Stimulated activated CD8-positive, alpha-beta memory T cell treated with anti-CD3 and anti-CD28 coated beads, Interleukin-2, amount 100 ng/mL, for 48 hours (primary cell): ENCODE data around the gene QSOX2.
"Not testable (repeated sequence)": the region's sequence is repeated elsewhere in the genome, so short reads cannot be mapped to it uniquely, and the experiment has no call there.

ENCODE experiments used
- DNase-seq, 2 donors: peaks; one replicate each; pipeline ENCODE4 v3.0.0-alpha.2; 2020; ENCODE audit warnings: low read depth in 2 of 2

Gene QSOX2

DNA sequence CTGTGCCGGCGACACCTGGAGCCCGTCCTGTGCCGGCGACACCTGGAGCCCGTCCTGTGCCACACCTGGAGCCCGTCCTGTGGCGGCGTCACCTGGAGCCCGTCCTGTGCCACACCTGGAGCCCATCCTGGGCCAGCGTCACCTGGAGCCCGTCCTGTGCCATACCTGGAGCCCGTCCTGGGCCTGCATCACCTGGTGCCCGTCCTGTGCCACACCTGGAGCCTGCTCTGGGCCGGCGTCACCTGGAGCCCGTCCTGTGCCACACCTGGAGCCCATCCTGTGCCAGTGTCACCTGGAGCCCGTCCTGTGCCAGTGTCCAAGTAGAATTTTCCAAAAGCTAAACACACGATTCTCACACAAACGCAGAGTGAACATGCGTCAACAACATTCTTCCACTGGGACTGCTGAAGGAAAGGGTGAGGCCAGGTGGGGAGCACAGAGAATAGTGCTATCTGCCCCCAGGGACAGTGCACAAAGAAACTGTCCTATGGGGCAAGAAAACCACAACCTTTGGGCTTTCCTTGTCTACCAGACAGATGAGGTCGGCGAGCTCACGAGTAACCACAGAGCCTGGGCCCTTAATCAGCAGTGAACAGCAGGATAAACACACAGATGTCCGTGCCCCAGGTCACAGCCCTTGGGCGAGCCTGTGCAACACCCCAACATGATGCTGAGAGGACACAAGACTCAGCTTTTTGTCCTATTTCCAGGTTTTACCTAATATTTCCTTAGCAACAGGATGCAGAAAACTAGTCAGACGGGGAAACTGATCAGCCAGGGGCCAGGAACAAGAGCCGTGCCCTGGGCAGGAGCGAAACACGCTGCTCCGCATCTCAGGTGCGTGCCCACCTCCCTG is 7.9 kb downstream of the QSOX2 start:
- DNase-seq: no peak

DNA sequence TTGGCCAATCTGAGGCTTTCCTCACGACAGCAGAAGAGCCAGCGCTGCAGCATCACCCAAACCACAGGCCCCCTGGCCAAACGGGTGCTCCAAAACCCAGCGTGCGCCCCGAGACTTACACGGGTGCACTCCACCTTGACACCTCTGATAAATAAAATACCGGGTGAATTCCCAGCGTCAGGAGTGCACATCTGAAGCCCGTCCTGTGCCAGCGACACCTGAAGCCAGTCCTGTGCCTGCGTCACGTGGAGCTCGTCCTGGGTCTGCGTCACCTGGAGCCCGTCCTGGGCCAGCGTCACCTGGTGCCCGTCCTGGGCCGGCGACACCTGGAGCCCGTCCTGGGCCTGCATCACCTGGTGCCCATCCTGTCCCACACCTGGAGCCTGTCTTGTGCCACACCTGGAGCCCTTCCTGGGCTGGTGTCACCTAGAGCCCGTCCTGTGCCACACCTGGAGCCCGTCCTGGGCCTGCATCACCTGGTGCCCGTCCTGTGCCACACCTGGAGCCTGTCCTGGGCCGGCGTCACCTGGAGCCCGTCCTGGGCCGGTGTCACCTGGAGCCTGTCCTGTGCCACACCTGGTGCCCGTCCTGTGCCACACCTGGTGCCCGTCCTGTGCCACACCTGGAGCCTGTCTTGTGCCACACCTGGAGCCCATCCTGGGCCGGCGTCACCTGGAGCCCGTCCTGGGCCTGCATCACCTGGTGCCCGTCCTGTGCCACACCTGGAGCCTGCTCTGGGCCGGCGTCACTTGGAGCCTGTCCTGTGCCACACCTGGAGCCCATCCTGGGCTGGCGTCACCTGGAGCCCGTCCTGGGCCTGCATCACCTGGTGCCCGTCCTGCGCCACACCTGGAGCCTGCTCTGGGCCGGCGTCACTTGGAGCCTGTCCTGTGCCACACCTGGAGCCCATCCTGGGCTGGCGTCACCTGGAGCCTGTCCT is 8.9 kb downstream of the QSOX2 start:
- not testable (repeated sequence) for DNase-seq

DNA sequence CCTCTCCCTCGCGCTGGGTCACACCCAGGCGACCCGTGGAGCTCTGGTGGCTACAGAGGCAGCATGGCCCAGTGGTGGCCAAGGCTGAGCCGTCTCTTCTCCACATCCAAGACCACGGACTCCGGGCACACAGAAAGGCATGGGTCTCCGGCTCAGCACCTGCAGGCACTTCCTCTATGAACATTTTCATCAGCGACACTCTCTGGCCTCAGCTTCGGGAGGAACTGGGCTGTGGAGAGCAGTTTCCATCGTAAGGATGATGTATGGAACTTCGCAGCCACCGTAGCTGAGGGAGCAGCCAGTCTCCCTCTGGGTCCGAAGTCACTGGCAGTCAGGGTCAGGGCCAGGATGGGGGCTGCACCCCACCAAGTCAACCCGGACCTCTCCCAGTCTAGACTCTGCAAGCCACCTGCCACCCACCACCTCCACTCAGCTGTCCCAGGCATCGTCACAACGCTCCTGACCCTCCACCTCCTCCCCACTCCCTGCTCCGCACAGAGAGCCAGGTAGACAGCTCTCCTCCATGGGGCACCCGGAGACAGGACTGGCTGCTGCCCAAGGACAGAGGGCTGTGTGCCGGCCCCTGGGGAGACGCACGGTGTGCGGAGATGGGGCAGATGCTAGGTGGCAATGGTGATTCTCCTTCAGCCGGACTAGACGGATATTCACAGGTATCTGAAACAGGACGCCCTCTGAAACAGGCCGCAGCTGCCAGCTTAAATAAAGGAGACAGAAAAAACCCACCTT is 9.7 kb downstream of the QSOX2 start:
- DNase-seq: no peak

DNA sequence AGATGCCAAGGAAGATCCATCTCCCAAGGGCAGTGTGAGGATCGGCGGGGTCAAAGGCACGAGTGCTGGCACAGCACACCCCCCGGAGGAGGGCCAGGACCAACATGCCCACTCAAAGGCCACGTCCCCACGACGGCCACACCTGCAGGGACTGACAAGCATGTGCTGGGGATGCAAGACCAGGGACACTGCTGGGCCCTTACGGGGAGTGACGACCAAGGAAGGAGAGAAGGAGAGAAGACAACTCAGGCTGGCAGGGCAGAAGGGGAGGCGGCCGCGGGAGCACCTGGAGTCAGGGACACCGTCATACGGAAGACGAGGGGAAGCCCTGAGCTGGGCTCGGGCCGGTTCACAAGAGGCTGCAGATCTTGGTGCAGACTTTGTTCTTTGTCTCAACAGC is 10.4 kb downstream of the QSOX2 start:
- no peak for DNase-seq

DNA sequence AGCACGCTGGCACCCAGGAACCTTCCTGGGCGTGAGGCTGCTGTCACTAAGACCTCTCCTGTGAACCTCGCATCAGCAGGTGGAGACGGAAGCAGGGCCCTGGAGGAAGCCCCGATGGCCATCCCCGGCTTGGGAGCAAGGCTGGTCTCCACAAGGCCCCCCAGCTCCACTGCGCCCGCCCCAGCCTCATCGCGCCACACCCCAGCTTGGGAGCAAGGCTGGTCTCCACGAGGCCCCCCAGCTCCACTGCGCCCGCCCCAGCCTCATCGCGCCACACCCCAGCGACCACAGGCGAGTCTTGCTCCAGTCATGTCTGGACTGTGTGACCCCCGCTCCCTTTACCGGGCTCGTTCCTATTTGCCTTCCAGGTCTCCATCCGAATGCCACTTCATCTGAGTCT is 11.0 kb downstream of the QSOX2 start:
- no peak for DNase-seq

DNA sequence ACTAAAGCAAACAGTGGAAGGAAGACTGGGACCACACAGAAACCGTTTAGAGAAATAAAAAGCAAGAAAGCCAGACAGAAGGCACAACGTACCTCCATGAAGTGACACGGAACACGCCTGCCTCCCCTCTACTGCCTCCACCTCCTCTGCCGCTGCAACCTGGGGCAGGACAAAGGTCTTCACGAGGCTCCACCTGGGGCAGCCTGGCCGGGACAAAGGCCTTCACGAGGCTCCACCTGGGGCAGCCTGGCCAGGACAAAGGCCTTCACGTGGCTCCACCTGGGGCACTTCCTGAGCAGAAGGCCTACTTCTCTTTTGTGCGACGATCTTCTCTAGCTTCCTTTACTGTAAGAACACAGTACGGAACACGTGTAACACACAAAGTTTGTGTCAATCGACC is 11.7 kb downstream of the QSOX2 start:
- no peak for DNase-seq

DNA sequence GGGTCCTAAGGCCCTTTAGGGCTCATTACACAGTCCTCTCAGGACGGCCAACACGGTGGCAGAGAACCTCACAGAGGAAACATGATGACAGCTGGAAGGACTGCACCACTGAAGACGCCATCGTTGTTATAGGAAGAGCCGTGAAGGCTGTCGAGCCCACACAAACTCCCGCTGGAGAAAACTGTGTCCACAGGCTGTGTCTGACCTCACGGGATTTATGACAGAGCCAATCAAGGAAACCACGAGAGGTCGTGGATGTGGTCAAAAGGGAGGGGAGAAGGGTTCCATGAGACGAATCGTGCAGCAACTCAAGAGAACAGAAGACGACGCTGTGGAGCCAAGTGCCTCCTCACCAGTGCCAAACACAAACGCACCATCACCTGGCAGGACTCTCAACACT is 12.2 kb downstream of the QSOX2 start:
- no peak for DNase-seq

DNA sequence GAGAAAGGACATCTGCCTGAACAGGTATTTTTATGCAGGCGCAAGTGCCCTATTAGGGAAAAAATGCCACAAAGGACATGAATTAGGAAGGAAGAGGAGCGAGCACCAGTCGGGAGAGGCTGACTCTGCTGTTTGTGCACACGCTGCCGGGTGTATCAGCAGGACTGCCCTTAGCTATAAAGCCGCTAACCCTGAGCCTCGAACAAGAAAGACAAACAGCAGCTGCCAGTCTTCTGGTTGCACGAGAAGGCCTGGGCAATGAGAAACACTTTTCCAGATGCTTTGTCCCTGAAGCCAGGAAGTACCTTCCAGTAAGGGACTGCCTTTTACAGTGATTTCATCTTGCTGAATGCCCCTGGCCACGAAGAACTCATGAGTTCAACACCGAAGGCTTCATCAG is 12.6 kb downstream of the QSOX2 start:
- no peak for DNase-seq

DNA sequence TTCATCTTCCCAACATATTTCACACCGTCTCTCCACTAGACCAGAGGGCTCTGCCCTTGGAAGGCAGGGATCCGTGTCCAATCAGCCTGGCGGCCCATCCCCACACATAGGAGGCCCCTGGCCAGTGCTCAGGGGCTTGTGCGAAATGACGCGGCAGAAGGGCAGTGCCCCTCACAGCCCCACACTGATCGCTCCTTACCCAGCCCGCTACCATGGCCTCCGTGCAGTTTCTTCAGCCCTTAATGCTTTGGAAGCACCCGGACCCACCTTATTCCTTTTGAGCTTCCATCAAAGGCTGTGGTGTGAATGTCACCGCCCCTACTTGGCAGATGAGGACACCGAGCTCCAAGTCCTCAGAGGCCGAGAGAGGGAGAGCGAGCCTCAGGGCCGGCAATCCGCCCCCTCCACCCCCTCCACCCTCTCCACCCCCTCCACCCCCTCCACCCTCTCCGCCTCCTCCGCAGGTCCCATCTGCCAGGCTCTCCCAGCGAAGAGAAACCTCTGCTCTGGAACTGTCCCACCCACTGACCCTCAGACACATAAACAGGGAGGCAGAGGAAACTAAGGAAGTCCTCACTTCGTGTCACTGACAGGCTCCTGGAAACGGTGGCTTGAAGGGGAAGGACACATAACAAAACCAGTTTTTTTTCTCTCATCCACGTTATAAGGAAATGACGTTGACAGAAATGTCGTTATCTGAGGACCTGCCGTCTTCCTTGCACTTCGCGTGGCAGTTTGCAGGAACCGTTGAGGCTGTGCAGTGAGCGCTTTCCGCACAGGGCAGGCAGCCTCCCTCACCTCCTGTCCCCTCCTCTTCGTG is 13.9 kb downstream of the QSOX2 start:
- DNase-seq: no peak

DNA sequence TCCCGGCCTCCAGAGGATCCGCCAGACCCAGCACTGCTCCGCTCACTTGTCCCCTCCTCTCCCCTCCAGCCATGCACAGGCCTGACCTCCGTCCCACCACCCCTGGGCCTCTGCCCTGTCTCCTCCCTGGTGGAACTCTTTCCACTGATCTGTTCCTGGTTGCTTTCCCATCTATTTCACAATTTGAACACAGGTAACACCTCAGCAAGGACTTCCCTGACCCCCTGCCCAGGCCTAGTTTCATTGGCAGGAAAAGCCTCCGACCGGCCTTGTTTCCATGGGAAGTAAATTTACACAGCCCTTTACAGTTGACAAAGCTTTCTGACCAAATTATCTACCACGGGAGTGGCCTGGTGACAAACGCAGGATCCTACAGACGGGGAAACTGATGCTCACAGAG is 14.8 kb downstream of the QSOX2 start:
- no peak for DNase-seq

DNA sequence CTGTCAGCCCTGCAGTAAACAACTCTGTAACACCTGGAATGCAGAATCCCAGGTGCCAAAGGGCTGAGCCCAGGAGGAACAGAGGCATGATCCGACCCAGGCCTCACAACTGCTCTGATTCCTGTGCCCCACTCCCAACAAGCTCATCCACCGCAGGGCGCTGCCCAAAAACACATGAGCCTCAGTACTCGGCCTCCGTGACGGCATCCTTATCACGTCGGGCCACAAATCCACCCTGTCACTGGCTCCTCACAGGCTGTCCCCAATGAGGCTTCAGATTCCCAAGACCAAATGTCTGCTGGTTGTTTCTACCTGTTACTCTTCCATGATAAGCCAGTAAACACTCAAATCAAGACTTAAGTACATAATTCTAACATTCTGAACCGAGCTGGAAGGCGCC is 15.2 kb downstream of the QSOX2 start:
- DNase-seq: no peak

DNA sequence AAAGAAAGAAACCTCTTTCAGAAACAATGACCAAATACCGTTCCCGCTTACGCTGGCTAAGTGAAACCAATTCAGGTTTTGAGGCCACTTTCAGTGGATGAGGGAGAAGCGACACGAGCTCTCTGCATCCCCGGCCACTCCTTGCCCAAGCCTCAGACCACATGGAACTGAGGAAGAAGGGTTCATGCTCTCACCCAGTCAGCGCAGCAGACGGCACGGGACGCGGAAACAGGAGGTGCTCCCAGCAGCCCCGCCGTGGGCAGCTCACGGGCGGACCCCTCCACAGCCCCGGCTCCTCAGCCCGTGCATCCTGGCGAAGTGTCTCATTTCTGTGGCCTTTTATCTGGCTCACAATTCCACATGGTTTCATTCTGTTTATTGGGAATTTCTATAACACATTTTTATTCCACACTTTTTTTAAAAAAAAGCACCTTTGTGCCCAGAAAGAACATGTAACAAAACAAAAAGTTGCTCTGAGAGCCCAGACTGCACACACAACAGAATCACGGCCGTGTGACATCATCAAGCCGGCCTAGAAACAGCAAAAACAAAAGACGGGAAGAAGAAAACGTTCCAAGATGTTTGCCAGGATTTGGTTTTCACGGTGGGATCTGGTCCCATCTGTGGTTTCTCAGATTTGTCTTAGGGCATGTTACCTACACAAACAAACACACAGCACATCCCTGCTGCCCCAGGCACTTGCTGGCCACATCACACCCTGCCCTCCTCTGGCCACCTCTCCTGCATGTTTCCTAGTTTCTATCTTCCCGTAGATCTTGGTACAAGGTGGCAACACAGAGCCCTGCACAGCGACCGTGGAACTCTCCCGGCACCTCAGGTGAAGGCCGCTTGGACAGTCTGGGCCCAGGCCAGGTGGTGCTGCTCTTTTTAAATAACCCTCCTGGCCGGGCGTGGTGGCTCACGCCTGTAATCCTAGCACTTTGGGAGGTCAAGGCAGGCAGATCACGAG is 16.2 kb downstream of the QSOX2 start:
- no peak for DNase-seq

DNA sequence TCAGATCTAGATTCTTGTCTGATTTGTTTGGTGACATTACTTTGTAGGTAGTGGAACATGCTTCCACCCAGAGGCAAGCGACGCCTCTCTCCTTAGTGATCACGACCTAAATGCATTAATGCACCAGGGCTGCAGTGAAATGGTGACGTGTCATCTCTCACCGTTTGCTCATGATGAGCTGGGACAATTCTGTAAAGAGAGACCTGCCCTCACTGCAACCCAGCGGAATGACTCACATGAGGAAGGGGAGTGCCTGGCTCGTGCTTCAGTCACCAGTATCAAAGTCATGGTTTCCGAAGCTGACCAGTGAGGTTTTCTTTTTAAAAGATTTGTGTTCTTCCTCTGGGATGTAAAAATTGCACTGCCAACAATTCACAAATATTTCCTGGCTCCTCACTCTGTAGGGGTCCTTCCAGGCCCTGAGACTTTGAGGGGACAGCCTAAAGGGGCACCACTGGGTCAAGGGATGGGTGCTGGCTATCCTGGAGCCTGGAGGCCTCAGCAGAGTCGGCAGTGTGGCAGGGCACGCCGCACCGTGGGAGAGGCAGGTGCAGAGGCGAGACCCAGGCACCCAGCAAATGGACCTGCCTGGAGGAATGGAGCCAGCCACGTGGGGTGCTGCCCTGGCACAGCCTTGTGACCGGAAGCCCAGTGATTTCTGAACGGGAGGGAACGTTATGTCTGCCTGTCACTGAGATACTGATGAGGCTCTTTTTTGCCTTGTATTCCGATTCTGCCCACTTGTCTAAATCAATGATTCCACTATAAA is 17.3 kb downstream of the QSOX2 start:
- peak in 1 of 2 donors; percentile 9 for DNase-seq

DNA sequence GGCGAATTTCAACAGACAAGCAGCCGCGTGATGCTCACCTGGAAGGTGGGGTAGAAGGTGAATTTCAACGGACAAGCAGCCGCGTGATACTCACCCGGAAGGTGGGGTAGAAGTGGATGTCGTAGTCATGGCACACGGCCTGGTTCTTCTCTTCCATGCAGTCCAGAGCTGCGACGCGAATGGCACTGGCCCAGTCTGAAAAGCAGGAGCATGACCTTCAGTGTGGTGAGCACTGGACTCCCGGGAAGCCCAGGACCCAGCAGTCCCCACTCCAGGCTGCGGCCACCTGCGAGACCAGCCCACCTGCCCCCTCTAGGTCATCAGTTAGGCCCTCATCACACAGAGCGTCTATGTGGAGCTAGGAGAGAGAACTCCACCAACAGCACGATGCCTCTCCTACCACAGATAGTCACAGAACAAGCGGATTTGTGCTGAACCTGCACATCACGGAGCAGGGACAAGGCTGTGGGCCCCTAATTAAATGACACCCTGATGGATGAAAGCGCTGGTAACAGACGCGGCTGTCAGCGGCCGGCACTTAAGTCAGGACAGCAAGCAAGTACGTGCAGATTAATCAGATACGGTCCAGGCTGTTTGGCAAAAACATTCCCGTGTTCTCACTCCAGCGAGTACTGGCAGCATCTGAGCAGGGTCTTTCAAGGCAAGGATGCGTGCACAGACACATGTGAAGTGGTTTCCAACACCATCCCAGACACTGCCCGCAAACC is 18.8 kb downstream of the QSOX2 start:
- no peak for DNase-seq

DNA sequence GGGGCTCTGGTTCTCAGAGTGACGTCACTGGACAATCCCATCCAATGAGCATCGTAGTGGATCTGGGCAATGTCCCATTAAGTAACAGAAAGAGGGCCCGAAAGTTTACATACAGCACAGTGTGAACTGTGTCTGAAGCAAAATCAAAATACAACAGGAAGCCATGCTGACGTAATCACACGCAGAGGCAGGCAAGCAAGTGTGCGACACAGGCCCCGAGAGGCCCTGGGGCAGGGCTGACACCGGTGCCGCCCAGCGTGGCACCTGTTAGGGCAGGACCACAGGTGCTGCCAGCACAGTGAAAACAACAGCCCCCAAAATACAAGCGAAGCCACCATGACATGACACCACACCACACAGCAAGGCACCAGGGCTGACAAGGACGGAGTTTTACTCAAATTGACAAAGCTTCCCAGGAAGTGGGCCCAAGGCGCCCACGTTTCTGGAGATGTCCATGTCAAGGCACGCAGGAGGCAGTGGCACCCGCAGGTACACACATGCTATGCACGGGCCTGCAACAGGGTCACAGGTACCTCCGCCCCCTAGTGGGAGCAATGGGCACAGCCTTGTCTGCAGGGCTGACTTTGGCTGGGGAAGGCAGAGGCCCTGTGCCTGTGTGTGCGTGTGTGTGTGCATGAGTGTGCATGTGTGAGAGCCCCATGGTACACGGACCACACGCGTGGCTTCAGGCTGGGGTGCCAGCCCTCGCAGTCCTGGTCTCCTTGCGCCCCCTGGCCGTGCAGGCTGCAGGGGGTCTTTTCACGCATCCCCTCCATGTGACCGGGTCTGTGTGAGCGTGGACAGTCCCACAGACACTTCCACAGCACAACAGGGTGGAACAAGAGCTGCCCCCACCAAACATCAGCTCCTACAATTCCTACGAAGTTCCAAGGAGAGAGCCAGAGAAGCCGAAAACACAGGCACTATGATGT is 19.6 kb downstream of the QSOX2 start:
- DNase-seq: peak; percentile 51 to 58

DNA sequence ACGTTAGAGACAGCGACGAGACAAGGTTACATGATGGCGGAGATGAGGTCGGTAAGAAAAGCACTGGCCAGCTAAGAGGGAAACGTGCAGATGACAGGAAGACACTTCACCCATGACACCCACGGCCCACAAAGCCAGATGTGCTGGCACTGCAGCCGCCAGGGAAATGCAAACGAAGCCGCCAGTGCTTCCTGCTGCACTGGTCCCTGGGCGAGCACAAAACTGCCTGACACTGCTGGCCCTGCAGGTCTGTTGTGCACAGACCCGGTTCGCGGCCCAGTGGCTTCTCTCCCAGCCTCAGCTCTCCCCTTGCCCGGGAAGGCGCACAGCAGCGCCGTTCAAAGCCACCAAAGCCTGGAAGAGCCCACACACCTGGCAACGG is 20.3 kb downstream of the QSOX2 start:
- no peak for DNase-seq

DNA sequence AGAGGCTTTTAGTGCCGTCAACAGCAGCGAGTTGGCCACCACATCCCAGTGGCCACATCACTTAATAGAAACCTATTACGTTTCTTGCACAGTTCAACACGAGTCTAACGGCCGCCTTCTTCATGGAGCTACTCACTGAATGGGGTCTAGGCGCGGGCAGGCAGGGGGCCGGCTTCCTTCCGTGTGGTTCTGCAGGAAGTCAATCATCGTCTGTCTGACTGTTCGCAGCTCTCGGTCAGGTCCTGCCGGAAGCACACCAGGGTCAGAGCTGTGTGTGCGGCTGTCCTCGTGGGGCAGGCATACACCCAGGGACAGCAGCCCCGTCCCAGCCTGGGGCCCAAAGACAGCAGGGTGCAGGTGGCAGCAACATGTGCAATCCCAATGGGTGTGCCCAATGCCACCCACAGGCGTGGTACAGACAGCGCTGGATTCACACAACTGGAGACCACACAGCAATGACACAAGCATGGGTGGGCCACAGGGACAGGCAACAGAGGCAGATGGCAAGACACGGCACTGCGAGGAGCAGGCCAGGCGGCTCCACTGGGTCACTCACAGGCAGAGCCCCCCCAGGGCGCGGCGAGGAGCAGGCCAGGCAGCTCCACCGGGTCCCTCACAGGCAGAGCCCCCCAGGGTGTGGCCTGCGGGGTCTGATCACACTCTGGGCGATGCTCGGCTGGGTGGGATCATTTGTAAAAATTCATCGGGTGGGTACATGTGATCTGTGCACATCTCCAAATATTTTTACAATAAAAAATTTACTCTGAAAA is 21.6 kb downstream of the QSOX2 start:
- no peak for DNase-seq
